Myocyte (in vitro differentiated cells): ENCODE measurements around the gene ATXN2L. TPM values are rescaled to one million over a fixed set of nuclear protein-coding genes. Genes with fewer than 3 reads are reported as not detected.
"Not testable (repeated sequence)": the region's sequence is repeated elsewhere in the genome, so short reads cannot be mapped to it uniquely, and the experiment has no call there.

Experiments
- DNase-seq: peaks from one replicate; pipeline ENCODE4 v3.0.0-alpha.2; 2012; ENCODE audit warnings: low read depth
- polyA plus RNA-seq: library from polyadenylated mRNA; unstranded; fragments of >200 nt; gene quantifications from one replicate; pipeline ENCODE4 v1.2.1, GENCODE V29; 2012; ENCODE audit warnings: missing spikeins
- total RNA-seq: library from RNA; depleted of rRNA; stranded (reverse); fragments of >200 nt; gene quantifications from 2 replicates; pipeline ENCODE4 v1.2.3, GENCODE V29; 2014

The ATXN2L gene
- 55.4 and 70.0 TPM in 2 replicates for total RNA-seq
- polyA plus RNA-seq = 101 TPM

- DNase-seq = peak; percentile 97
Measured at GRCh38 chr16:28822520-28823290, at the start of gene ATXN2L. Gene ATXN2L (plus strand): TSS chr16:28822999. CDS start chr16:28823260, 261 bp downstream.

- DNase-seq = not testable (repeated sequence)
Measured at GRCh38 chr16:28781697-28782096, 41.1 kb upstream of the ATXN2L start.

- DNase-seq = not testable (repeated sequence)
Measured at GRCh38 chr16:28782357-28782756, 40.4 kb upstream of the ATXN2L start.

- DNase-seq = peak; percentile 70
Measured at GRCh38 chr16:28802235-28803019, 20.4 kb upstream of the ATXN2L start.

GRCh38 chr16:28807445-28808120 lies 15.2 kb upstream of the ATXN2L start:
- not testable (repeated sequence) for DNase-seq

GRCh38 chr16:28820016-28820415 lies 2.8 kb upstream of the ATXN2L start:
- DNase-seq = no peak

GRCh38 chr16:28820546-28820945 lies 2.3 kb upstream of the ATXN2L start:
- not testable (repeated sequence) for DNase-seq

- DNase-seq = no peak
Measured at GRCh38 chr16:28821874-28822519, 802 bp upstream of the ATXN2L start.

- peak; percentile 4 for DNase-seq
Measured at GRCh38 chr16:28823291-28823872, 583 bp downstream of the ATXN2L start.

- peak; percentile 98 for DNase-seq
Measured at GRCh38 chr16:28823873-28824716, 1.3 kb downstream of the ATXN2L start.

- no peak for DNase-seq
Measured at GRCh38 chr16:28824717-28824973, 1.8 kb downstream of the ATXN2L start.

- DNase-seq = peak; percentile 13
Measured at GRCh38 chr16:28826141-28826540, 3.3 kb downstream of the ATXN2L start.

GRCh38 chr16:28829747-28830146 lies 6.9 kb downstream of the ATXN2L start:
- no peak for DNase-seq

- DNase-seq = no peak
Measured at GRCh38 chr16:28830531-28830930, 7.7 kb downstream of the ATXN2L start.

- no peak for DNase-seq
Measured at GRCh38 chr16:28834349-28834748, 11.6 kb downstream of the ATXN2L start.

- DNase-seq = no peak
Measured at GRCh38 chr16:28834873-28835863, 12.4 kb downstream of the ATXN2L start.

- DNase-seq = no peak
Measured at GRCh38 chr16:28835864-28836760, 13.3 kb downstream of the ATXN2L start.

- no peak for DNase-seq
Measured at GRCh38 chr16:28836761-28837064, 13.9 kb downstream of the ATXN2L start.
